PC-3 (cell line): ENCODE data around the gene CYP46A1.

Source experiments
- CTCF ChIP-seq: fragments of 300-600 bp; sonication (generic); conservative IDR thresholded peaks from 2 replicates; pipeline ENCODE4 v1.5.1; 2017; ENCODE audit warnings: antibody characterized with exemption, low read depth, mild to moderate bottlenecking, low read length
- EZH2 ChIP-seq: fragments of 300-600 bp; sonication (generic); IDR thresholded peaks from one replicate; pipeline ENCODE4 v1.6.1; 2017; ENCODE audit warnings: antibody characterized with exemption, mild to moderate bottlenecking, low read length; ENCODE audit not compliant: unreplicated experiment
- EZH2phosphoT487 ChIP-seq: fragments of 300-600 bp; sonication (generic); IDR thresholded peaks from 2 replicates; pipeline ENCODE4 v1.6.1; 2018; ENCODE audit warnings: mild to moderate bottlenecking, antibody characterized with exemption, low read length, borderline replicate concordance

- no peak for TF ChIP-seq CTCF
- TF ChIP-seq EZH2, result no peak
- TF ChIP-seq EZH2phosphoT487, result no peak
These were observed 65.9 kb downstream of the CYP46A1 start for GRCh38 chr14:99749763-99750715.
